ENCODE data around the gene SLC17A4.

GRCh38 chr6:25764611-25765010 is 10.1 kb downstream of the SLC17A4 start:
- TF ChIP-seq EZH2 (IDR thresholded peaks at IDR 0.05; ENCODE audit: low read length, unreplicated experiment) (no peak), CTCF (conservative IDR thresholded peaks at IDR 0.05; ENCODE audit: low read depth, low read length) (no peak)

All from PC-3 (cell line).